Endothelial cell of umbilical vein (primary cell): Measurements from ENCODE around the gene VPS26C. TPM values are rescaled to one million over a fixed set of nuclear protein-coding genes. Genes with fewer than 3 reads are reported as not detected.

Experiments
- BruUV-seq: library from RNA; stranded (reverse); fragments of 400-500 nt; replicated peaks from 2 replicates; lab custom pipeline; 2021; lab: Mats Ljungman, UMichigan
- CTCF ChIA-PET: fragments of 300-600, 350-600 bp; sonication (Branson Sonifier 250); formaldehyde crosslinking; loops from one replicate; lab custom pipeline; 2021; ENCODE audit warnings: antibody characterized with exemption, inconsistent platforms; lab: Charles Lee
- POLR2A ChIA-PET: fragments of 300-600, 350-600 bp; sonication (Branson Sonifier 250); formaldehyde crosslinking; loops from one replicate; lab custom pipeline; 2021; ENCODE audit warnings: antibody characterized with exemption, inconsistent platforms; lab: Charles Lee
- DNase-seq: peaks from one replicate; pipeline ENCODE4 v3.0.0-alpha.2; 2011; ENCODE audit warnings: low read depth, low spot score
- FAIRE-seq: peaks from 2 replicates; lab custom pipeline; 2011; peaks lifted over from hg19 to GRCh38; lab: Jason Lieb, UNC
- H2AFZ ChIP-seq: 2 replicates; pipeline ENCODE4 v1.6.0; 2012; ENCODE audit warnings: low read depth, low read length, control low read depth, inconsistent platforms
- H3K27ac ChIP-seq: 2 replicates; pipeline ENCODE4 v1.5.1; 2011; ENCODE audit warnings: low read depth, mild to moderate bottlenecking, control low read depth, low read length, moderate library complexity; ENCODE audit not compliant: insufficient read depth
- H3K27me3 ChIP-seq, 2 experiments: 2 replicates each; pipeline versions ENCODE4 v1.6.0 to v1.6.1; 2011; ENCODE audit warnings: low read length in 2 of 2, mixed read lengths in 1 of 2; ENCODE audit not compliant: control insufficient read depth in 2 of 2, insufficient read depth in 2 of 2
- H3K36me3 ChIP-seq, 2 experiments: 2 replicates in 1 of 2; 3 replicates in 1 of 2; pipeline ENCODE4 v1.5.1; 2011; ENCODE audit warnings: low read length in 2 of 2, mild to moderate bottlenecking in 1 of 2, moderate library complexity in 1 of 2; ENCODE audit not compliant: control insufficient read depth in 2 of 2, insufficient read depth in 2 of 2; ENCODE audit errors: extremely low read depth in 1 of 2
- H3K4me1 ChIP-seq: 3 replicates; pipeline ENCODE4 v1.5.1; 2011; ENCODE audit warnings: mild to moderate bottlenecking, low read length; ENCODE audit not compliant: control insufficient read depth, insufficient read depth; ENCODE audit errors: extremely low read depth
- H3K4me2 ChIP-seq: 2 replicates; pipeline ENCODE4 v1.6.1; 2011; ENCODE audit warnings: low read length, control low read depth, mixed read lengths; ENCODE audit not compliant: insufficient read depth
- H3K4me3 ChIP-seq, 3 experiments: fragments of 200-600 bp in 1 of 3; sonication (generic), shearing (Covaris generic) in 1 of 3; replicated peaks in 1 of 3; 2 replicates each; pipeline ENCODE4 v1.5.1; 2011 to 2016; ENCODE audit warnings: control low read depth in 3 of 3, low read length in 3 of 3, mild to moderate bottlenecking in 2 of 3, inconsistent platforms in 1 of 3, low read depth in 1 of 3, moderate library complexity in 1 of 3; ENCODE audit not compliant: insufficient read depth in 1 of 3
- H3K79me2 ChIP-seq: 2 replicates; pipeline ENCODE4 v1.6.0; 2012; ENCODE audit warnings: low read length, inconsistent platforms; ENCODE audit not compliant: control insufficient read depth, insufficient read depth
- H3K9ac ChIP-seq: replicated peaks from 2 replicates; pipeline ENCODE3; 2011; ENCODE audit warnings: low read length, control low read depth; ENCODE audit not compliant: insufficient read depth; ENCODE audit errors: extremely low read depth
- H3K9me1 ChIP-seq: replicated peaks from 3 replicates; pipeline ENCODE4 v1.6.0; 2011; ENCODE audit warnings: mild to moderate bottlenecking, low read length; ENCODE audit not compliant: control insufficient read depth, insufficient read depth; ENCODE audit errors: extremely low read depth
- H3K9me3 ChIP-seq: replicated peaks from 2 replicates; pipeline ENCODE4 v1.5.1; 2012; ENCODE audit warnings: low read length, inconsistent platforms; ENCODE audit not compliant: control insufficient read depth, insufficient read depth
- H4K20me1 ChIP-seq: replicated peaks from 2 replicates; pipeline ENCODE3; 2011; ENCODE audit warnings: mild to moderate bottlenecking, low read length; ENCODE audit not compliant: control insufficient read depth, insufficient read depth; ENCODE audit errors: extremely low read depth
- CTCF ChIP-seq, 2 donors: IDR thresholded peaks; 1 replicate in 1 of 2; 2 replicates in 1 of 2; pipeline ENCODE4 v1.5.1; 2011; ENCODE audit warnings: low read length in 2 of 2, mild to moderate bottlenecking in 2 of 2, moderate library complexity in 2 of 2, control low read depth in 1 of 2, inconsistent platforms in 1 of 2, low read depth in 1 of 2; ENCODE audit not compliant: insufficient read depth in 1 of 2; ENCODE audit errors: extremely low read depth in 1 of 2
- EZH2 ChIP-seq: IDR thresholded peaks from 2 replicates; pipeline ENCODE4 v1.6.1; 2012; ENCODE audit warnings: borderline replicate concordance, low read depth, mild to moderate bottlenecking, moderate library complexity, low read length, inconsistent platforms; ENCODE audit not compliant: severe bottlenecking
- FOS ChIP-seq: IDR thresholded peaks from 2 replicates; pipeline ENCODE4 v1.6.1; 2011; ENCODE audit warnings: mild to moderate bottlenecking, low read length, moderate library complexity, borderline replicate concordance; ENCODE audit not compliant: insufficient read depth
- GATA2 ChIP-seq: IDR thresholded peaks from 2 replicates; pipeline ENCODE4 v1.7.0; 2011; ENCODE audit warnings: low read depth, mild to moderate bottlenecking, moderate library complexity, mixed read lengths, low read length; ENCODE audit not compliant: insufficient read length, insufficient read depth
- JUN ChIP-seq: IDR thresholded peaks from 2 replicates; pipeline ENCODE4 v1.6.1; 2011; ENCODE audit warnings: borderline replicate concordance, low read depth; ENCODE audit not compliant: insufficient read length, insufficient read depth
- MAX ChIP-seq: IDR thresholded peaks from 2 replicates; pipeline ENCODE4 v1.6.1; 2011; ENCODE audit not compliant: insufficient read depth, insufficient read length
- MYC ChIP-seq: IDR thresholded peaks from one replicate; pipeline ENCODE4 v1.6.1; 2011; ENCODE audit warnings: mild to moderate bottlenecking, low read depth, low read length
- POLR2A ChIP-seq: IDR thresholded peaks from 2 replicates; pipeline ENCODE4 v1.6.1; 2012; ENCODE audit warnings: low read depth, mild to moderate bottlenecking, control low read depth, low read length
- POLR2AphosphoS5 ChIP-seq: IDR thresholded peaks from 2 replicates; pipeline ENCODE4 v1.6.1; 2012; ENCODE audit warnings: low read depth, mild to moderate bottlenecking, control low read depth, low read length, moderate library complexity; ENCODE audit not compliant: insufficient read depth
- dilution Hi-C: fragments of 300-500 bp; cut with MboI; formaldehyde crosslinking; loops from one replicate; pipeline ENCODE4 v1.15.0; 2019; ENCODE audit warnings: low sequenced_read_pairs; ENCODE audit not compliant: extremely low pct_ligation_motif_present
- intact Hi-C: fragments of 100-400 bp; cut with micrococcal nuclease; formaldehyde crosslinking; loops from one replicate; pipeline ENCODE4 v1.10.0; 2022
- polyA plus RNA-seq, 4 experiments: library from polyadenylated mRNA; depleted of rRNA in 3 of 4; stranded (reverse) in 3 of 4; unstranded in 1 of 4; fragments of >200 nt; gene quantifications; 2 replicates each; pipeline versions ENCODE4 v1.2.1 to v1.2.3, GENCODE V29; 2011 to 2012; ENCODE audit warnings: missing spikeins in 1 of 4
- total RNA-seq: library from RNA; stranded (reverse); gene quantifications from 2 replicates; pipeline ENCODE4 v1.2.3, GENCODE V29; 2021

Gene VPS26C
- total and polyA plus RNA-seq, 2 donors (not counting 3 experiments of a cell fraction or from before 2014, with no cell fraction given), result 35.2 to 53.7 TPM

- Histone ChIP-seq H3K36me3 (peaks cover 5 to 7% of the 10 kb centered on the region in 2 experiments), H3K9me3 (no peaks in the 10 kb centered on the region), H2AFZ (no peak overlapping the region), H3K27ac (peak overlapping the region; percentile 8), H3K27me3 (no peaks in the 10 kb centered on the region), H3K9me1 (no peaks in the 10 kb centered on the region), H3K9ac (no peak overlapping the region), H4K20me1 (no peaks in the 10 kb centered on the region), H3K4me3 (no peak overlapping the region), H3K4me2 (no peak overlapping the region), H3K4me1 (peaks cover 15% of the 10 kb centered on the region), H3K79me2 (peaks cover 3% of the 10 kb centered on the region)
- intact Hi-C loops, result no loop called here
- TF ChIP-seq FOS, result no peak
- TF ChIP-seq EZH2, result no peak
- no peak for TF ChIP-seq MAX
- no peak for TF ChIP-seq POLR2A
- no peak for TF ChIP-seq JUN
- TF ChIP-seq CTCF (IDR thresholded peaks at IDR 0.05; ENCODE audit: extremely low read depth in 1 of 2, insufficient read depth in 1 of 2, low read depth in 1 of 2, low read length in 2 of 2), result no peak
- TF ChIP-seq MYC, result no peak
- TF ChIP-seq GATA2, result no peak
- no peak for TF ChIP-seq POLR2AphosphoS5
- no TSS peak for BruUV-seq
- ChIA-PET CTCF (no interaction called here), POLR2A (no interaction called here)
- DNase-seq (peak; percentile 64), FAIRE-seq (peak; percentile 70)
- dilution Hi-C loops, result no loop called here
Measured at GRCh38 chr21:37237764-37238163, 29.4 kb downstream of the VPS26C start.
